Epithelial cell of esophagus (primary cell): ENCODE data around the gene SERPINA5.

Source experiments
- DNase-seq: peaks from one replicate; pipeline ENCODE4 v3.0.0; 2010; ENCODE audit warnings: low read depth
- H3K4me3 ChIP-seq: 2 replicates; pipeline ENCODE4 v1.5.1; 2011; ENCODE audit warnings: mild to moderate bottlenecking, low read length, control low read depth
- CTCF ChIP-seq: IDR thresholded peaks from 2 replicates; pipeline ENCODE4 v1.5.1; 2011; ENCODE audit warnings: low read depth, mild to moderate bottlenecking, low read length, control low read depth, inconsistent platforms; ENCODE audit not compliant: insufficient read depth; ENCODE audit errors: missing control alignments

SERPINA5 gene

GRCh38 chr14:94540031-94540794 lies 41.0 kb upstream of the SERPINA5 start:
- H3K4me3 ChIP-seq, result no peak overlapping the region
- no peak for TF ChIP-seq CTCF
- no peak for DNase-seq

- no peak for DNase-seq
- TF ChIP-seq CTCF, result no peak
- no peak overlapping the region for H3K4me3 ChIP-seq
Measured at GRCh38 chr14:94541234-94541975, 39.8 kb upstream of the SERPINA5 start.

- DNase-seq, result no peak
- no peak overlapping the region for H3K4me3 ChIP-seq
Measured at GRCh38 chr14:94542111-94542810, 39.0 kb upstream of the SERPINA5 start.

GRCh38 chr14:94542811-94543440 lies 38.3 kb upstream of the SERPINA5 start:
- no peak for TF ChIP-seq CTCF
- H3K4me3 ChIP-seq, result no peak overlapping the region
- DNase-seq, result no peak

More at GRCh38 chr14:94542111-94542810, 39.0 kb upstream of the SERPINA5 start:
- TF ChIP-seq CTCF, result no peak

GRCh38 chr14:94543449-94544124 lies 37.6 kb upstream of the SERPINA5 start:
- DNase-seq, result no peak
- H3K4me3 ChIP-seq, result no peak overlapping the region
- TF ChIP-seq CTCF, result no peak

GRCh38 chr14:94544726-94545125 lies 36.5 kb upstream of the SERPINA5 start:
- no peak for TF ChIP-seq CTCF
- H3K4me3 ChIP-seq, result no peak overlapping the region
- no peak for DNase-seq
